Right atrium auricular region (tissue), 2 donors: ENCODE results near the gene B4GALT5. TPM values are rescaled to one million over a fixed set of nuclear protein-coding genes. Genes with fewer than 3 reads are reported as not detected.

Experiments used
- DNase-seq: peaks from one replicate; pipeline ENCODE4 v3.0.0-alpha.2; 2019; ENCODE audit warnings: low spot score
- H3K27ac ChIP-seq, 2 donors: fragments of 200-600 bp; sonication (generic); 1 replicate in 1 of 2; 2 replicates in 1 of 2; pipeline ENCODE4 v1.5.1; 2016 to 2019
- H3K27me3 ChIP-seq, 2 donors: fragments of 200-600 bp; sonication (generic); one replicate each; pipeline versions ENCODE4 v1.5.1 to v1.6.0; 2017 to 2019
- H3K36me3 ChIP-seq: fragments of 200-600 bp; sonication (generic); one replicate; pipeline ENCODE4 v1.5.1; 2016
- H3K4me1 ChIP-seq, 2 donors: fragments of 200-600 bp; sonication (generic); one replicate each; pipeline versions ENCODE4 v1.5.1 to v1.6.0; 2017 to 2019
- H3K4me3 ChIP-seq, 2 donors: fragments of 200-600 bp; sonication (generic); 1 replicate in 1 of 2; 2 replicates in 1 of 2; pipeline ENCODE4 v1.5.1; 2017 to 2019; ENCODE audit warnings: mild to moderate bottlenecking in 1 of 2, moderate library complexity in 1 of 2
- H3K9me3 ChIP-seq, 2 donors: fragments of 200-600 bp; sonication (generic); one replicate each; pipeline ENCODE4 v1.5.1; 2019
- total RNA-seq, 2 donors: library from RNA; depleted of rRNA; stranded (reverse); fragments of >200 nt; gene quantifications; one replicate each; pipeline ENCODE4 v1.1.0, GENCODE V29; 2016
- TF ChIP-seq, protein P1 (sequence below), 2 donors: fragments of 200-600 bp; sonication (generic); IDR thresholded peaks; one replicate each; pipeline ENCODE4 v1.5.1; 2019; ENCODE audit warnings: antibody characterized with exemption in 2 of 2

B4GALT5 gene
- total RNA-seq, 2 donors from 2014 or later, result 17.7 to 24.4 TPM

DNA sequence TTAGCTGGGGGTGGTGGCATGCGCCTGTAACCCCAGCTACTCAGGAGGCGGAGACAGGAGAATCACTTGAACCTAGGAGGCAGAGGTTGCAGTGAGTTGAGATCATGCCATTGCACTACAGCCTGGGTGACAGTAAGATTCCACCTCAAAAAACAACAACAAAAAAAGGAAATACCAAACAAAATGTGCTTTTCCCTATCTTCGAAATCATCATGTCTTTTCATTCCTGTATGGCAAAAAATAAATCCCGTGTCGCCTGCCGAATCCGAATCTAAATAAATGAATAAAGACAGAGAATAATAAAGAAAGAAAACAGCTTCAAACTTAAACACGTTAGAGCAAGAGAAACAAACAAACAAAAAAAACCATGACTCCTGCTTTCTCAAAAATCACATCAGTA is 11.8 kb downstream of the B4GALT5 start:
- TF ChIP-seq, protein P1, sequence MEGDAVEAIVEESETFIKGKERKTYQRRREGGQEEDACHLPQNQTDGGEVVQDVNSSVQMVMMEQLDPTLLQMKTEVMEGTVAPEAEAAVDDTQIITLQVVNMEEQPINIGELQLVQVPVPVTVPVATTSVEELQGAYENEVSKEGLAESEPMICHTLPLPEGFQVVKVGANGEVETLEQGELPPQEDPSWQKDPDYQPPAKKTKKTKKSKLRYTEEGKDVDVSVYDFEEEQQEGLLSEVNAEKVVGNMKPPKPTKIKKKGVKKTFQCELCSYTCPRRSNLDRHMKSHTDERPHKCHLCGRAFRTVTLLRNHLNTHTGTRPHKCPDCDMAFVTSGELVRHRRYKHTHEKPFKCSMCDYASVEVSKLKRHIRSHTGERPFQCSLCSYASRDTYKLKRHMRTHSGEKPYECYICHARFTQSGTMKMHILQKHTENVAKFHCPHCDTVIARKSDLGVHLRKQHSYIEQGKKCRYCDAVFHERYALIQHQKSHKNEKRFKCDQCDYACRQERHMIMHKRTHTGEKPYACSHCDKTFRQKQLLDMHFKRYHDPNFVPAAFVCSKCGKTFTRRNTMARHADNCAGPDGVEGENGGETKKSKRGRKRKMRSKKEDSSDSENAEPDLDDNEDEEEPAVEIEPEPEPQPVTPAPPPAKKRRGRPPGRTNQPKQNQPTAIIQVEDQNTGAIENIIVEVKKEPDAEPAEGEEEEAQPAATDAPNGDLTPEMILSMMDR (IDR thresholded peaks at IDR 0.05), result no peak
- Histone ChIP-seq H3K27ac (no peak overlapping the region), H3K4me1 (peaks cover 0 to 47% of the 10 kb centered on the region in 2 donors), H3K36me3 (no peaks in the 10 kb centered on the region), H3K4me3 (no peak overlapping the region), H3K27me3 (no peaks in the 10 kb centered on the region), H3K9me3 (no peaks in the 10 kb centered on the region)
- no peak for DNase-seq

DNA sequence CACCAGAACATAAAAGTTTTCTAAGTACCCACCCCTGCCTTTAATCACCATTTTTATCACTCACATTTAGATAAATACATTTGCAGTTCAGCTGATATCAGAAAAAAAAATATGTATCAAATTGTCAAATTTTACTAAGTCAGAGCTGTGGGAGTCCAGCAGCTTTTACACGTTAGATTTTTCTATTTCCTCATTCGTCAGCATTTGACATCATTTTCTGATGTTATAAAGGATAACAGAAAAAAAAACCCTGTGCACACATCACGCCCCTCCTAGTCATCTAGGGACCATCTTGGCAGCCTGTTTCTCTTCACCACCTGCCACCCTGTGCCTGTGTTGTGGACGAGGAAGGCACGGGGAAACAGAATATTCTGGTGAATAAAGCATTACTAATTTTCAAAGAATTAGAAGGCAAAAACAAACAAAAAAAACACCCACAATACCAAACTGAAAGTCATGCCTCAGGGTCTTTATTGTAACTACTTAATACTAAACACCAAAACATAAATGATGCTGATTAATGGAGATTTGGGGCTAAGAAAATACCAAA is 12.4 kb downstream of the B4GALT5 start:
- DNase-seq, result no peak
- TF ChIP-seq, protein P1 (IDR thresholded peaks at IDR 0.05), result no peak
- Histone ChIP-seq H3K36me3 (no peaks in the 10 kb centered on the region), H3K4me3 (no peak overlapping the region), H3K9me3 (no peaks in the 10 kb centered on the region), H3K27me3 (no peaks in the 10 kb centered on the region), H3K27ac (no peak overlapping the region), H3K4me1 (peaks cover 0 to 43% of the 10 kb centered on the region in 2 donors)

- Histone ChIP-seq H3K9me3 (no peaks in the 10 kb centered on the region), H3K4me1 (peaks cover 0 to 42% of the 10 kb centered on the region in 2 donors), H3K27ac (peak overlapping the region in 1 of 2 donors; percentile 21), H3K27me3 (no peaks in the 10 kb centered on the region), H3K4me3 (no peak overlapping the region), H3K36me3 (no peaks in the 10 kb centered on the region)
- TF ChIP-seq, protein P1 (IDR thresholded peaks at IDR 0.05), result no peak
- DNase-seq, result no peak
Observed at GRCh38 chr20:49700411-49701185, 13.1 kb downstream of the B4GALT5 start.

- Histone ChIP-seq H3K4me1 (peaks cover 0 to 35% of the 10 kb centered on the region in 2 donors), H3K36me3 (no peaks in the 10 kb centered on the region), H3K27me3 (no peaks in the 10 kb centered on the region), H3K27ac (no peak overlapping the region), H3K9me3 (no peaks in the 10 kb centered on the region), H3K4me3 (no peak overlapping the region)
- TF ChIP-seq, protein P1 (IDR thresholded peaks at IDR 0.05), result no peak
- DNase-seq, result no peak
Observed at GRCh38 chr20:49699200-49699992, 14.3 kb downstream of the B4GALT5 start.

DNA sequence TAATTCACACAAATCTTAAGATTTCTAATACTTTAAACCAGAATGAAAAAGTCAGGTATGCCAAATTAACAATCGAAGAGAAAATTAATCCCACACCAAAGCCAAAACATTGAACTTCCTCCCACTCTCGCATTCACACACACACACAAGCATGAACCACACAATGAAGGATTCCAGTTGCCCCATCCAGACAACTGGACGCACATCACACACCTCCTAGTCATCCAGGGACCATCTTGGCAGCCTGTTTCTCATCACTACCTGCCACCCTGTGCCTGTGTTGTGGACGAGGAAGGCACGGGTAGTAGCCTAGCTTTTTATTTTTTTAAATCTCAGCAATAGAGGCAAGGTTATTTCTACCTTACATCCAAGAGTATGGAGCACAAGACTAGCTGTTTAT is 15.2 kb downstream of the B4GALT5 start:
- Histone ChIP-seq H3K9me3 (no peaks in the 10 kb centered on the region), H3K36me3 (no peaks in the 10 kb centered on the region), H3K27ac (no peak overlapping the region), H3K4me1 (peaks cover 0 to 44% of the 10 kb centered on the region in 2 donors), H3K4me3 (no peak overlapping the region), H3K27me3 (no peaks in the 10 kb centered on the region)
- DNase-seq, result no peak
- TF ChIP-seq, protein P1 (IDR thresholded peaks at IDR 0.05), result no peak
